HG02885 (cell line): ENCODE data around the gene CCL19.

Source experiments
- ATAC-seq: cut with Tn5 transposase; IDR thresholded peaks from one replicate; pipeline ENCODE4 v1.9.1; 2021; ENCODE audit warnings: mild to moderate bottlenecking; ENCODE audit not compliant: unreplicated experiment, poor library complexity

The CCL19 gene

DNA sequence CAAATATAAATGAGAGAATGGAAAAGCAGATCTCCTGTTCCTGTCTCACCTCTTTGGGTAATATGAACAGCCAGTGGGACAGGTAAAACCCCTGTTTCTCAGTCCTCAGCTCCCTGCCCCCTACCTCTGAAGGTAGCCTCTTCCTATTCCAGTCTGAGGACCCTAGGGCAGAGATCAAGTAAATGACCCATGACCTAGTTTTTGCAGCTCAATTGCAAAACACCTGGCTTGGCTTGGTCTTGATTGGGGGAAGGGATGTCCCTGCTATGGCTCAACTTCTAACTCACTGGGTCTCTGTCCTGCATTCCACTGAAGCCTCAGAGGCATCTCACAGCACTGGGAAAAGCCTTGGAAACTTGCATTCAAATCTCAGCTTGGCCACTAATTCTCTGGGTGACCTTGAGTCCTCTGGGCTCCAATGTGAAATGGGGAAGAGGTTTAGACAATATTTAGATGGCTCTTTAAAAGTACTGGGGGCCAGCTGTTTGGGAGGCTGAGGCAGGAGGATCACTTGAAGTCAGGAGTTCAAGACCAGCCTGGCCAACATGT lies 46.2 kb downstream of the CCL19 start:
- no peak for ATAC-seq

DNA sequence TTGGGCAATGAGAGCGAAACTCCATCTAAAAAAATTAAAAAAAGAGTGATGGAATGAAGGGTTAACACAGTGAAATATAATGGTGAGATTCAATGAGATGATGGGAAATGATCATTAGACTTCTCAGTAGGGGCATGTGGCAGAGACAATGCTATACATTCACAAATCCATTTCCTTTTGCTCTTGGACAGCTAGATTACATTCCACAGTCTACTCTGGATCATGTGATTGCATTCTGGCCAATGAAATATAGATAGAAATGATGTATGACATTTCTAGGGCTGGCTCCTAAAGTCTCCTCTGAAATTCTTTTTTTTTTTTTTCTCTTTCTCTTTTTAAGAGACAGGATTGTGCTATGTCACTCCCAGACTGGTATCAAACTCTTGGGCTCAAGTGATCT lies 48.4 kb downstream of the CCL19 start:
- ATAC-seq = no peak
